Naive thymus-derived CD4-positive, alpha-beta T cell (primary cell): ENCODE measurements around the gene GTPBP1. TPM values are rescaled to one million over a fixed set of nuclear protein-coding genes. Genes with fewer than 3 reads are reported as not detected.

Experiments
- ATAC-seq: fragments of 150-1000 bp; cut with Tn5 transposase; 2 replicates; pipeline ENCODE4 v1.10.0; 2021; ENCODE audit warnings: mild to moderate bottlenecking, moderate library complexity
- CTCF ChIA-PET: fragments of 350-600 bp; sonication (Branson Sonifier 250); formaldehyde crosslinking; loops from one replicate; lab custom pipeline; 2021; ENCODE audit warnings: antibody characterized with exemption; lab: Charles Lee
- POLR2A ChIA-PET: fragments of 350-600 bp; sonication (Branson Sonifier 250); formaldehyde crosslinking; loops from one replicate; lab custom pipeline; 2021; ENCODE audit warnings: antibody characterized with exemption, inconsistent platforms; lab: Charles Lee
- DNase-seq, 9 donors: peaks; one replicate each; pipeline versions ENCODE4 v3.0.0 to v3.0.0-alpha.2; 2020 to 2022; ENCODE audit warnings: mixed read lengths in 1 of 9
- H3K27ac ChIP-seq: one replicate; pipeline ENCODE4 v1.7.0; 2013; ENCODE audit warnings: mild to moderate bottlenecking, low read depth, low read length, moderate library complexity
- H3K27me3 ChIP-seq, 2 donors: one replicate each; pipeline ENCODE4 v1.7.0; 2013; ENCODE audit warnings: low read length in 2 of 2, mild to moderate bottlenecking in 2 of 2, moderate library complexity in 2 of 2; ENCODE audit not compliant: control insufficient read depth in 2 of 2, insufficient read depth in 2 of 2
- H3K36me3 ChIP-seq, 3 experiments: 1 replicate in 2 of 3; 2 replicates in 1 of 3; pipeline ENCODE4 v1.7.0; 2013; ENCODE audit warnings: low read length in 3 of 3, mild to moderate bottlenecking in 3 of 3, moderate library complexity in 1 of 3; ENCODE audit not compliant: insufficient read depth in 3 of 3, control insufficient read depth in 2 of 3
- H3K4me1 ChIP-seq, 2 donors: one replicate each; pipeline ENCODE4 v1.7.0; 2013; ENCODE audit warnings: low read length in 2 of 2, mild to moderate bottlenecking in 2 of 2, moderate library complexity in 1 of 2; ENCODE audit not compliant: control insufficient read depth in 2 of 2, insufficient read depth in 2 of 2
- H3K4me3 ChIP-seq: 2 replicates; pipeline ENCODE4 v1.7.0; 2013; ENCODE audit warnings: mild to moderate bottlenecking, low read length
- H3K9me3 ChIP-seq, 3 experiments: 1 replicate in 2 of 3; 2 replicates in 1 of 3; pipeline ENCODE4 v1.7.0; 2013; ENCODE audit warnings: low read length in 3 of 3; ENCODE audit not compliant: control insufficient read depth in 2 of 3
- H3K27ac Mint-ChIP-seq, 9 donors: one replicate each; pipeline ENCODE4 v1.8.0; 2020 to 2022; ENCODE audit warnings: mixed read lengths in 9 of 9, mild to moderate bottlenecking in 8 of 9, moderate library complexity in 5 of 9, inconsistent platforms in 2 of 9
- H3K27me3 Mint-ChIP-seq, 5 donors: one replicate each; pipeline ENCODE4 v1.8.0; 2021 to 2022; ENCODE audit warnings: mixed read lengths in 5 of 5, mild to moderate bottlenecking in 1 of 5
- H3K36me3 Mint-ChIP-seq, 5 donors: one replicate each; pipeline ENCODE4 v1.8.0; 2020 to 2022; ENCODE audit warnings: mixed read lengths in 5 of 5, mild to moderate bottlenecking in 3 of 5, inconsistent platforms in 1 of 5
- H3K4me1 Mint-ChIP-seq, 7 donors: one replicate each; pipeline ENCODE4 v1.8.0; 2020 to 2022; ENCODE audit warnings: mixed read lengths in 7 of 7, mild to moderate bottlenecking in 3 of 7, inconsistent platforms in 1 of 7
- H3K4me3 Mint-ChIP-seq, 10 donors: one replicate each; pipeline ENCODE4 v1.8.0; 2020 to 2022; ENCODE audit warnings: mild to moderate bottlenecking in 10 of 10, mixed read lengths in 10 of 10, moderate library complexity in 6 of 10, inconsistent platforms in 2 of 10
- H3K9me3 Mint-ChIP-seq, 11 donors: one replicate each; pipeline ENCODE4 v1.8.0; 2020 to 2022; ENCODE audit warnings: mixed read lengths in 11 of 11, mild to moderate bottlenecking in 4 of 11, inconsistent platforms in 1 of 11, moderate library complexity in 1 of 11
- intact Hi-C, 2 donors: fragments of 100-400 bp; cut with micrococcal nuclease; formaldehyde crosslinking; loops; one replicate each; pipeline ENCODE4 v1.15.1; 2023
- polyA plus RNA-seq, 2 donors: library from polyadenylated mRNA; unstranded; fragments of 300-500 nt; fragmentation: Illumina TruSeq; gene quantifications; one replicate each; pipeline ENCODE4 v1.2.3, GENCODE V29; 2021
- total RNA-seq, 6 experiments: library from RNA in 5 of 6; stranded (reverse) in 5 of 6; gene quantifications; 1 replicate in 5 of 6; 2 replicates in 1 of 6; pipeline ENCODE4 v1.2.3 and lab custom pipeline; 2021 to 2026

Gene GTPBP1
- total RNA-seq (100 to 1,000 TPM in 2 of 5 experiments, 10 to 100 TPM in 3; 79.1 to 209 (median 91.9) TPM), polyA plus RNA-seq (10 to 100 TPM; 16.9 to 32.8 TPM), total RNA-seq (lab: John Stamatoyannopoulos, UW) (260 reads per million, percentile 95 among the genes with 10 or more reads in this experiment)

GRCh38 chr22:38705235-38706100, at the start of gene GTPBP1:
TSS of gene GTPBP1 (plus strand) at chr22:38705944. CDS start at chr22:38705956, 12 bp downstream.
- ChIA-PET CTCF (interaction anchor here (0.5 to 1.0 kb wide), 3 partner anchors 8 to 63 kb away, joined by 4 to 8 read pairs (median 7); partner anchors contain the start of gene TOMM22), POLR2A (interaction anchor here (0.7 to 4.1 kb wide), 17 partner anchors 9 to 1339 kb away, joined by 3 to 64 read pairs (median 5); partner anchors contain the start of genes CBY1, FAM227A, SUN2 and TOMM22)
- ATAC-seq (peak; percentile 85), DNase-seq (peak; percentile 76 to 100 (median 99))
- Mint-ChIP-seq H3K36me3 (peaks cover 0 to 9% (median 4%) of the 10 kb centered on the region in 5 donors), H3K27me3 (no peaks in the 10 kb centered on the region), H3K4me1 (peaks cover 36 to 60% (median 59%) of the 10 kb centered on the region in 7 donors), H3K4me3 (peak within 1 kb of the TSS; percentile 71 to 98 (median 93)), H3K9me3 (no peaks in the 10 kb centered on the region), H3K27ac (peak within 1 kb of the TSS; percentile 80 to 99 (median 98))
- Histone ChIP-seq H3K9me3 (no peaks in the 10 kb centered on the region), H3K4me1 (peaks cover 36 to 42% of the 10 kb centered on the region in 2 donors), H3K36me3 (peaks cover 0 to 15% (median 0%) of the 10 kb centered on the region in 3 experiments), H3K4me3 (peak within 1 kb of the TSS; percentile 80), H3K27ac (peak within 1 kb of the TSS; percentile 90), H3K27me3 (no peaks in the 10 kb centered on the region)
- intact Hi-C loops: loop anchor here (1.0 to 10.0 kb wide), 19 partner anchors 19 to 697 kb away; partner anchors contain the start of genes CBY1 (in 2 of the 2), FAM227A (in 2 of the 2), TOMM22 (in 2 of the 2) and APOBEC3B (in 1 of the 2)

GRCh38 chr22:38656256-38657044, 49.3 kb upstream of the GTPBP1 start, which contains the start of the genes CBY1 and FAM227A:
TSS of gene CBY1 (plus strand) at chr22:38656638. CDS start at chr22:38668055, 11,417 bp downstream.
TSS of gene FAM227A (minus strand) at chr22:38656392. CDS start at chr22:38650168, 6,224 bp downstream.
- CTCF ChIA-PET: no interaction called here
- H3K27ac ChIP-seq: peak within 1 kb of the TSS; percentile 93
- ATAC-seq (peak; percentile 92), DNase-seq (peak; percentile 79 to 94 (median 85))
- Mint-ChIP-seq H3K27ac (peak within 1 kb of the TSS; percentile 92 to 99 (median 98)), H3K27me3 (no peaks in the 10 kb centered on the region), H3K36me3 (no peaks in the 10 kb centered on the region), H3K9me3 (no peaks in the 10 kb centered on the region), H3K4me1 (peaks cover 4 to 23% (median 18%) of the 10 kb centered on the region in 7 donors), H3K4me3 (peak within 1 kb of the TSS; percentile 94 to 96 (median 96))
- intact Hi-C loops: loop anchor here (1.0 to 5.0 kb wide), 7 partner anchors 25 to 150 kb away; partner anchors contain the start of genes DMC1 (in 2 of the 2), GTPBP1 (in 2 of the 2), TOMM22 (in 2 of the 2) and DDX17 (in 1 of the 2)
- peaks cover 4 to 9% of the 10 kb centered on the region in 2 donors for H3K4me1 ChIP-seq
- peaks cover 0 to 4% (median 0%) of the 10 kb centered on the region in 3 experiments for H3K36me3 ChIP-seq
- H3K4me3 ChIP-seq: peak within 1 kb of the TSS; percentile 98
- no peaks in the 10 kb centered on the region for H3K27me3 ChIP-seq
- POLR2A ChIA-PET: interaction anchor here (0.9 to 1.9 kb wide), 6 partner anchors 15 to 154 kb away, joined by 3 to 14 read pairs (median 3); partner anchors contain the start of genes DNAL4, GTPBP1 and TOMM22
- no peaks in the 10 kb centered on the region for H3K9me3 ChIP-seq

GRCh38 chr22:38657045-38657909, 48.5 kb upstream of the GTPBP1 start:
- H3K4me3 Mint-ChIP-seq: peak overlapping the region; percentile 94 to 96 (median 96)
- ChIA-PET CTCF (no interaction called here), POLR2A (interaction anchor here (0.9 to 1.9 kb wide), 6 partner anchors 14 to 155 kb away, joined by 3 to 14 read pairs (median 3); partner anchors contain the start of genes DNAL4, GTPBP1 and TOMM22)
- peak overlapping the region; percentile 93 for H3K27ac ChIP-seq
- intact Hi-C loops: loop anchor here (1.0 to 5.0 kb wide), 4 partner anchors 24 to 150 kb away; partner anchors contain the start of genes DDX17 (in 1 of the 2), DMC1 (in 1 of the 2) and TOMM22 (in 1 of the 2)
- H3K4me3 ChIP-seq: peak overlapping the region; percentile 98
- H3K27me3 ChIP-seq: no peaks in the 10 kb centered on the region
- H3K27ac Mint-ChIP-seq: peak overlapping the region; percentile 92 to 99 (median 98)
- DNase-seq (peak in 7 of 9 donors; percentile 11 to 48 (median 30)), ATAC-seq (no peak)
- H3K4me1 Mint-ChIP-seq: peaks cover 4 to 23% (median 18%) of the 10 kb centered on the region in 7 donors
- peaks cover 0 to 4% (median 0%) of the 10 kb centered on the region in 3 experiments for H3K36me3 ChIP-seq
- H3K36me3 Mint-ChIP-seq: no peaks in the 10 kb centered on the region
- no peaks in the 10 kb centered on the region for H3K27me3 Mint-ChIP-seq
- peaks cover 4 to 9% of the 10 kb centered on the region in 2 donors for H3K4me1 ChIP-seq
- H3K9me3 Mint-ChIP-seq: no peaks in the 10 kb centered on the region
- H3K9me3 ChIP-seq: no peaks in the 10 kb centered on the region

- Histone ChIP-seq H3K27me3 (no peaks in the 10 kb centered on the region), H3K4me1 (no peaks in the 10 kb centered on the region), H3K27ac (no peak overlapping the region), H3K9me3 (no peaks in the 10 kb centered on the region), H3K36me3 (peaks cover 0 to 27% (median 4%) of the 10 kb centered on the region in 3 experiments), H3K4me3 (no peak overlapping the region)
- DNase-seq (no peak), ATAC-seq (no peak)
- no peak overlapping the region for H3K4me3 Mint-ChIP-seq
- intact Hi-C loops: no loop called here
- H3K27me3 Mint-ChIP-seq: no peaks in the 10 kb centered on the region
- ChIA-PET CTCF (no interaction called here), POLR2A (no interaction called here)
- peaks cover 5 to 27% (median 8%) of the 10 kb centered on the region in 5 donors for H3K36me3 Mint-ChIP-seq
- H3K9me3 Mint-ChIP-seq: peaks cover 0 to 2% (median 0%) of the 10 kb centered on the region in 11 donors
- peaks cover 0 to 7% (median 0%) of the 10 kb centered on the region in 7 donors for H3K4me1 Mint-ChIP-seq
- H3K27ac Mint-ChIP-seq: peak overlapping the region in 1 of 9 donors; percentile 32
Measured at GRCh38 chr22:38674888-38675287, 30.9 kb upstream of the GTPBP1 start.

GRCh38 chr22:38675833-38676232, 29.9 kb upstream of the GTPBP1 start:
- Mint-ChIP-seq H3K36me3 (peaks cover 5 to 22% (median 8%) of the 10 kb centered on the region in 5 donors), H3K27me3 (no peaks in the 10 kb centered on the region), H3K4me3 (no peak overlapping the region), H3K27ac (peak overlapping the region in 2 of 9 donors; percentile 43 to 46), H3K4me1 (peaks cover 0 to 7% (median 0%) of the 10 kb centered on the region in 7 donors), H3K9me3 (peaks cover 0 to 2% (median 0%) of the 10 kb centered on the region in 11 donors)
- CTCF ChIA-PET: no interaction called here
- POLR2A ChIA-PET: no interaction called here
- intact Hi-C loops: no loop called here
- H3K36me3 ChIP-seq: peaks cover 0 to 24% (median 4%) of the 10 kb centered on the region in 3 experiments
- H3K27ac ChIP-seq: no peak overlapping the region
- no peak overlapping the region for H3K4me3 ChIP-seq
- no peaks in the 10 kb centered on the region for H3K27me3 ChIP-seq
- H3K9me3 ChIP-seq: no peaks in the 10 kb centered on the region
- DNase-seq: no peak
- no peak for ATAC-seq
- no peaks in the 10 kb centered on the region for H3K4me1 ChIP-seq
